ENCODE results near the gene LCORL.
"Not testable (repeated sequence)": the region's sequence is repeated elsewhere in the genome, so short reads cannot be mapped to it uniquely, and the experiment has no call there.

LCORL gene

DNA sequence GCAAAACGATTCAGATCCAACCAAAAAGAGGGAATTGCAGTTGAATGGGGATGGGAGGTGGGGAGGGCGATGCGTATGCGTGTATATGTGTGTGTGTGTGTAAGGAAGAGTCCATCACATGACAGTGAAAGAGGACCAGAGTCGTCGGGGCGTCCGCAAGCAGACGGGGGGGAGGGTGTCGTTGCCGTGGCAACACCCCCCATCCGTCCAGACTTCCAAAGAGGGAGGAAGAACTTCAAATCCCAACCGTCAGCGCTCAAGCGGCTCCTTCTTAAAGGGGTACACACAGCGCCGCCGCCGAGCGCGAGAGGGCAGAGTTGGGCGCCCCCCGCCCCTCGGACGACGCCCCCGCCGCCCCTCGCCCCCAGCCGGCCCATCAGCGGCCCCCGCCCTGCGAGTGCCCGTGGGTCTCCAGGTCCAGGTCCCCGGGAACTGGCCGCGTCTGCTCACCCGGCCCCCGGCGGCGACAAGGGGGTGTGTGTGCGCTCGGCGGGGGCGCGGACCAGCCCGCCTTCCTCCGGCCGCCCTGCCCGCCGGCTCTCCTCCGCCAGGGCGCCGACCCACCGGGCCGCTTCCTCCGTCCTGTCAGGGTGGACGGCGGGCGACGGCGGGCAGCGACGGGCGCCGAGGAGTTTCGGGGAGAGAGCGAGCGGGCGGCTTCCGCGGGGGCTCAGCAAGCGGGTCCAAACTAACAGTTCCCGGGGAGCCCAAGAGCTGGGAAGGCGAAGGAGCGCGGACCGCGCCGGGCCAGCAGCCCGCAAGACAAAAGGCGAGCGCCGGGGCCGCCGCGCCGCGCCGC lies 685 bp downstream of the LCORL start:
- Histone ChIP-seq H3K9ac (ENCODE audit: low read depth in 1 of 2, low read length in 2 of 2) (peak overlapping the region; percentile 59 to 74), H3K9me3 (ENCODE audit: control insufficient read depth in 1 of 2, low read length in 2 of 2) (no peaks in the 10 kb centered on the region), H3K4me3 (ENCODE audit: low read depth in 1 of 2, low read length in 2 of 2) (peak overlapping the region; percentile 90 to 91), H3K27ac (ENCODE audit: low read depth, low read length) (peak overlapping the region; percentile 86), H3K27me3 (ENCODE audit: control insufficient read depth in 1 of 2, insufficient read depth in 2 of 2, low read length in 2 of 2) (no peaks in the 10 kb centered on the region), H3K4me1 (ENCODE audit: control insufficient read depth in 1 of 2, insufficient read depth in 2 of 2, low read length in 2 of 2) (peaks cover 10 to 13% of the 10 kb centered on the region in 2 donors), H3K36me3 (ENCODE audit: control insufficient read depth in 1 of 2, insufficient read depth in 2 of 2, low read length in 2 of 2) (no peaks in the 10 kb centered on the region)

DNA sequence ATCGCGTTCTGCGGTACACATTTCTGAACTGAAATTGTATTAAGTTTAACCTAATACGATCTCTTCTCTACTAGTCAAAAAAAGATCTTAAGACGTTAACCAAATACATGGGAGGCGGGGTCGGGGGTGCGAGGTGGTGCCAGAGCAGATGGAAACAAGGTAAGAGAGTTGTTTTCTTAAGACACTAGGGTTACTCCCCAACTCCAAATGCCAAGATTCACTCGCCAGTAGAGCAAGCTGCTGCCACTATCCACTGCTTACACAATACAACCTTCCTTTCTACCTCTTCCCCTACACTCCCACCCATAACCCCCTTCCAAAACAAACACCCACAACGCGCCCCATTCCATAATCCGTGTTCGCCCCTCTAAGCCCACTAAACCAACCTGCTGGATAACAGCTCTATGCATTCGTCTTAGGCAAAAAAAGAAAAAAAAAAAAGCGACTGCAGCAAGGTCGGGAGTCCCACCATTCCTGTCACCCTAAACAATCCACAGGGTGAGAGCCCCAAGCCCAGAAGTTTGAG lies 1.3 kb downstream of the LCORL start:
- H3K27ac ChIP-seq (ENCODE audit: low read depth, low read length) = no peak overlapping the region
- no peaks in the 10 kb centered on the region for H3K36me3 ChIP-seq (ENCODE audit: control insufficient read depth in 1 of 2, insufficient read depth in 2 of 2, low read length in 2 of 2)
- H3K4me3 ChIP-seq (ENCODE audit: low read depth in 1 of 2, low read length in 2 of 2) = peak overlapping the region; percentile 90 to 91
- H3K27me3 ChIP-seq (ENCODE audit: control insufficient read depth in 1 of 2, insufficient read depth in 2 of 2, low read length in 2 of 2) = no peaks in the 10 kb centered on the region
- peak overlapping the region; percentile 58 to 63 for H3K9ac ChIP-seq (ENCODE audit: low read depth in 1 of 2, low read length in 2 of 2)
- no peaks in the 10 kb centered on the region for H3K9me3 ChIP-seq (ENCODE audit: control insufficient read depth in 1 of 2, low read length in 2 of 2)
- peaks cover 10 to 13% of the 10 kb centered on the region in 2 donors for H3K4me1 ChIP-seq (ENCODE audit: control insufficient read depth in 1 of 2, insufficient read depth in 2 of 2, low read length in 2 of 2)

- H3K9me3 ChIP-seq (ENCODE audit: control insufficient read depth in 1 of 2, low read length in 2 of 2) = no peaks in the 10 kb centered on the region
- H3K4me3 ChIP-seq (ENCODE audit: low read depth in 1 of 2, low read length in 2 of 2) = no peak overlapping the region
- no peaks in the 10 kb centered on the region for H3K36me3 ChIP-seq (ENCODE audit: control insufficient read depth in 1 of 2, insufficient read depth in 2 of 2, low read length in 2 of 2)
- peaks cover 0 to 16% of the 10 kb centered on the region in 2 donors for H3K4me1 ChIP-seq (ENCODE audit: control insufficient read depth in 1 of 2, insufficient read depth in 2 of 2, low read length in 2 of 2)
- H3K27ac ChIP-seq (ENCODE audit: low read depth, low read length) = no peak overlapping the region
- H3K9ac ChIP-seq (ENCODE audit: low read depth in 1 of 2, low read length in 2 of 2) = no peak overlapping the region
- H3K27me3 ChIP-seq (ENCODE audit: control insufficient read depth in 1 of 2, insufficient read depth in 2 of 2, low read length in 2 of 2) = no peaks in the 10 kb centered on the region
Observed at GRCh38 chr4:18014269-18014668, 7.3 kb downstream of the LCORL start.

GRCh38 chr4:18012807-18013462 lies 8.6 kb downstream of the LCORL start:
- H3K9ac ChIP-seq (ENCODE audit: low read depth in 1 of 2, low read length in 2 of 2) = no peak overlapping the region
- no peaks in the 10 kb centered on the region for H3K27me3 ChIP-seq (ENCODE audit: control insufficient read depth in 1 of 2, insufficient read depth in 2 of 2, low read length in 2 of 2)
- H3K4me1 ChIP-seq (ENCODE audit: control insufficient read depth in 1 of 2, insufficient read depth in 2 of 2, low read length in 2 of 2) = peaks cover 0 to 16% of the 10 kb centered on the region in 2 donors
- H3K27ac ChIP-seq (ENCODE audit: low read depth, low read length) = no peak overlapping the region
- no peaks in the 10 kb centered on the region for H3K36me3 ChIP-seq (ENCODE audit: control insufficient read depth in 1 of 2, insufficient read depth in 2 of 2, low read length in 2 of 2)
- H3K4me3 ChIP-seq (ENCODE audit: low read depth in 1 of 2, low read length in 2 of 2) = no peak overlapping the region
- H3K9me3 ChIP-seq (ENCODE audit: control insufficient read depth in 1 of 2, low read length in 2 of 2) = no peaks in the 10 kb centered on the region

DNA sequence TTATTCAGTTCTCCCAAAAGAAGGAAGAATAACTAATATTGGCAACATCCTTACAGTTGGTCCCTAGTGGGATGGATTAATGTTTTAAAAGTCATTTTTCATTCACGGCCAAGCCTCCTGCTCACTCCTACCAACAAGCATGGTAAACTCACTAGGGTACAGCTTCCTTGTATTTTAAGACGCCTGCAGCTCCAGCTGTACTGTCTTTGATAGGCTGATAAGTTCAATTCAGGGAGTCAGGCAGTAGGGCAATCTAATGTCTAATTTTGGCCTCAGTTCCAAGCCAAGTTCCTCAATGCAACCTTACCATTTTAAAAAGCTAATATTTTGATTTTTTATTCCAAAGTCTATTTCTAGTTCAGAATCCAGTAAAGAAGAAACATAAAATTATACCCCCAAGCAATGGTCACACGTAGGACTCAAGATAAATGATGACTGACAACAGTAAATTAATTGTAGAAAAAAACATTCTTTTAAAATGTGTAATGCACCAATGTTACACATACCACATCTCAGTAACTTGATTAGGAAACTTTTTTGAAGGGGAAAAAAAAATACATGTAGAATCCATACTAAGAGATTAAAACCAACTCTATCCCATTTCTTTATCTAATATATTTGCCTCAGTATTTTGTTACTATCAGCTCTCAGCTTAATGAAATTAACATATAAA lies 9.3 kb downstream of the LCORL start:
- Histone ChIP-seq H3K27me3 (ENCODE audit: control insufficient read depth in 1 of 2, insufficient read depth in 2 of 2, low read length in 2 of 2) (no peaks in the 10 kb centered on the region), H3K9me3 (ENCODE audit: control insufficient read depth in 1 of 2, low read length in 2 of 2) (no peaks in the 10 kb centered on the region), H3K27ac (ENCODE audit: low read depth, low read length) (no peak overlapping the region), H3K4me3 (ENCODE audit: low read depth in 1 of 2, low read length in 2 of 2) (no peak overlapping the region), H3K4me1 (ENCODE audit: control insufficient read depth in 1 of 2, insufficient read depth in 2 of 2, low read length in 2 of 2) (peaks cover 0 to 16% of the 10 kb centered on the region in 2 donors), H3K36me3 (ENCODE audit: control insufficient read depth in 1 of 2, insufficient read depth in 2 of 2, low read length in 2 of 2) (no peaks in the 10 kb centered on the region), H3K9ac (ENCODE audit: low read depth in 1 of 2, low read length in 2 of 2) (no peak overlapping the region)

DNA sequence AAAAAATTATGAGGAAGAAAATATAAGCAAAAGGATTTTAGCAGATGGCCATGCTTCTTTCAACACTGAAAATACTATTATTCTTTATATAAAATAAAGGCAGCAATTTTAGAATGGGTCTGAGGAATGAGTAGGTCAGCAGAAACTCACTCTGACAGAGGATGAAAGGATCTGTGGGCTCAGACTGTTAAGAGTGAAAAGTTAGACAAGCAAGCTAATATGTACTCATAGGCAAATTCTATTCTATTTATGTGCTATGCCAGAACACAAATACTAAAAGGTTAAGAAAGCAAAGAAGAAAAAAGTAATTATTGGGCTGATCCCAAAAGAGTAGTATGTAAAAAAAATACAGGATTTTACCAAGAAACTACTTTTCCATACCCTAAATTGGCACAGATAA lies 13.9 kb downstream of the LCORL start:
- peaks cover 0 to 5% of the 10 kb centered on the region in 2 donors for H3K4me1 ChIP-seq (ENCODE audit: control insufficient read depth in 1 of 2, insufficient read depth in 2 of 2, low read length in 2 of 2)
- no peak overlapping the region for H3K9ac ChIP-seq (ENCODE audit: low read depth in 1 of 2, low read length in 2 of 2)
- no peaks in the 10 kb centered on the region for H3K27me3 ChIP-seq (ENCODE audit: control insufficient read depth in 1 of 2, insufficient read depth in 2 of 2, low read length in 2 of 2)
- no peaks in the 10 kb centered on the region for H3K36me3 ChIP-seq (ENCODE audit: control insufficient read depth in 1 of 2, insufficient read depth in 2 of 2, low read length in 2 of 2)
- no peak overlapping the region for H3K27ac ChIP-seq (ENCODE audit: low read depth, low read length)
- peaks cover 0 to 2% of the 10 kb centered on the region in 2 donors for H3K9me3 ChIP-seq (ENCODE audit: control insufficient read depth in 1 of 2, low read length in 2 of 2)
- H3K4me3 ChIP-seq (ENCODE audit: low read depth in 1 of 2, low read length in 2 of 2) = no peak overlapping the region

GRCh38 chr4:18006432-18006831 lies 15.1 kb downstream of the LCORL start:
- H3K27me3 ChIP-seq (ENCODE audit: control insufficient read depth in 1 of 2, insufficient read depth in 2 of 2, low read length in 2 of 2); H3K9ac ChIP-seq (ENCODE audit: low read depth in 1 of 2, low read length in 2 of 2); H3K9me3 ChIP-seq (ENCODE audit: control insufficient read depth in 1 of 2, low read length in 2 of 2); H3K36me3 ChIP-seq (ENCODE audit: control insufficient read depth in 1 of 2, insufficient read depth in 2 of 2, low read length in 2 of 2); H3K27ac ChIP-seq (ENCODE audit: low read depth, low read length); H3K4me3 ChIP-seq (ENCODE audit: low read depth in 1 of 2, low read length in 2 of 2); H3K4me1 ChIP-seq (ENCODE audit: control insufficient read depth in 1 of 2, insufficient read depth in 2 of 2, low read length in 2 of 2): not testable (repeated sequence)

GRCh38 chr4:17997129-17997528 lies 24.4 kb downstream of the LCORL start:
- Histone ChIP-seq H3K9ac (ENCODE audit: low read depth in 1 of 2, low read length in 2 of 2) (no peak overlapping the region), H3K4me1 (ENCODE audit: control insufficient read depth in 1 of 2, insufficient read depth in 2 of 2, low read length in 2 of 2) (no peaks in the 10 kb centered on the region), H3K27me3 (ENCODE audit: control insufficient read depth in 1 of 2, insufficient read depth in 2 of 2, low read length in 2 of 2) (no peaks in the 10 kb centered on the region), H3K27ac (ENCODE audit: low read depth, low read length) (no peak overlapping the region), H3K36me3 (ENCODE audit: control insufficient read depth in 1 of 2, insufficient read depth in 2 of 2, low read length in 2 of 2) (no peaks in the 10 kb centered on the region), H3K4me3 (ENCODE audit: low read depth in 1 of 2, low read length in 2 of 2) (no peak overlapping the region), H3K9me3 (ENCODE audit: control insufficient read depth in 1 of 2, low read length in 2 of 2) (no peaks in the 10 kb centered on the region)

DNA sequence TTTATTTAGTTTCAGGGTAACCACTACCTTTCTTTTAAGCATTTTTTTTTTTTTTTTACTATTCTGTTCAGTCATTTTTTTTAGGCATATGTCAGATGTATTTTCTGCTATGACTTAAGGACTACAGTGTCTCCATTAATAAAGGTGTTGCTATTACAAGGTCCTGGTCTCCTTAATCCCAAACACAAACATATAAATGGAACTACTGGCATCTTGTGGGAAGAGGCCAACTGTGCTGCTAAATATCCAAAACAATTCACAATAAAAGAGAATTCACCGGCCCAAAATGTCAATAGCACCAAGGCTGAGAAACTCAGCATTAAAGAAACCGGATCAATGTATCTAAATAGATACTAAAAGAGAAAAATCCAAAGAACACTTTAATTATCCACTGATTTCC lies 26.4 kb downstream of the LCORL start:
- Histone ChIP-seq H3K27ac (ENCODE audit: low read depth, low read length) (no peak overlapping the region), H3K4me1 (ENCODE audit: control insufficient read depth in 1 of 2, insufficient read depth in 2 of 2, low read length in 2 of 2) (no peaks in the 10 kb centered on the region), H3K4me3 (ENCODE audit: low read depth in 1 of 2, low read length in 2 of 2) (no peak overlapping the region), H3K9ac (ENCODE audit: low read depth in 1 of 2, low read length in 2 of 2) (no peak overlapping the region), H3K36me3 (ENCODE audit: control insufficient read depth in 1 of 2, insufficient read depth in 2 of 2, low read length in 2 of 2) (no peaks in the 10 kb centered on the region), H3K27me3 (ENCODE audit: control insufficient read depth in 1 of 2, insufficient read depth in 2 of 2, low read length in 2 of 2) (no peaks in the 10 kb centered on the region), H3K9me3 (ENCODE audit: control insufficient read depth in 1 of 2, low read length in 2 of 2) (no peaks in the 10 kb centered on the region)

GRCh38 chr4:17985832-17986231 lies 35.7 kb downstream of the LCORL start:
- no peak overlapping the region for H3K9ac ChIP-seq (ENCODE audit: low read depth in 1 of 2, low read length in 2 of 2)
- H3K36me3 ChIP-seq (ENCODE audit: control insufficient read depth in 1 of 2, insufficient read depth in 2 of 2, low read length in 2 of 2) = no peaks in the 10 kb centered on the region
- H3K4me1 ChIP-seq (ENCODE audit: control insufficient read depth in 1 of 2, insufficient read depth in 2 of 2, low read length in 2 of 2) = no peaks in the 10 kb centered on the region
- no peak overlapping the region for H3K27ac ChIP-seq (ENCODE audit: low read depth, low read length)
- H3K4me3 ChIP-seq (ENCODE audit: low read depth in 1 of 2, low read length in 2 of 2) = no peak overlapping the region
- no peaks in the 10 kb centered on the region for H3K27me3 ChIP-seq (ENCODE audit: control insufficient read depth in 1 of 2, insufficient read depth in 2 of 2, low read length in 2 of 2)
- H3K9me3 ChIP-seq (ENCODE audit: control insufficient read depth in 1 of 2, low read length in 2 of 2) = peaks cover 10 to 18% of the 10 kb centered on the region in 2 donors

Data from duodenal mucosa (tissue), 2 donors.